GM18951 (cell line): ENCODE results near the gene IL36B.

Experiments
- POLR2A ChIP-seq: IDR thresholded peaks from 4 replicates; pipeline ENCODE4 v1.6.1; 2011; ENCODE audit warnings: mild to moderate bottlenecking; ENCODE audit not compliant: insufficient read length, insufficient read depth; ENCODE audit errors: extremely low read depth
- in situ Hi-C: fragments of 300-500 bp; cut with MboI; formaldehyde crosslinking; loops from one replicate; pipeline ENCODE4 v1.12.0; 2022; ENCODE audit warnings: low sequenced_read_pairs, mixed read lengths, inconsistent platforms; ENCODE audit not compliant: unreplicated experiment

Gene IL36B

DNA sequence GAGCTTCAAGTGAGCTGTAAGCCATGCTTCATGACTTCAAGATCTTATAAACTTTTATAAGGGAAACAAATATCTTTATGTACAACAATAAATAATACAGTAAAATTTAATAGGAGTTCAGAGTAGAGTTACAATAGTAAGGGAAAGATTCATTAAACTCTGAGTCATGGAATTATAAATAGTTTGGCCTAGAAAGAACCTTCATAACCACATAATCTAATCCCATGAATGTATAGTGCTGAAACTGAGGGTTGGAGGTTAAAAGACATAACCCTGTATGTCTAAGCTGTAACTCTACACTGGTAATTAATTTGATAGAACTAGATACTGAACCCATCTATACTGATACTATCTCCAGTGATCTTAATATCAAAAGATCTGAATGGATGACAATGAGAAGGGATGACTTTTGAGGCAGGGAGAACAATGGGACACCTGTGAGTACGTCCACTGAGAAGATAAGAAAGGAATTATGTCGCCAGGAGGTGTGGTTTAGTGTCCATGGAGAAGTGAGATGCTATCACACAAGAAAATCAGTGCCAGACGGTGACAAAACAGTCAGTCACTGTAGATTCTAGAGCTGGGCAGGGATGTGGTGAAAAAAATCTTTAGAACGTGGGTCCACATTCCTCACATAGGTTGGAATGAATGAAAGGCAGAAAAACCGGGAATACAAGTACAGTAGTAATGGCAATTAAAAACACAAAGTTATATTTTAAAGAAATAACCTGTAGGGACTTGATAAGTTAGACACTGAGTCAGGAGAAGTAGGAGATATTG is 16.2 kb upstream of the IL36B start:
- no peak for TF ChIP-seq POLR2A
- in situ Hi-C loops, result no loop called here

DNA sequence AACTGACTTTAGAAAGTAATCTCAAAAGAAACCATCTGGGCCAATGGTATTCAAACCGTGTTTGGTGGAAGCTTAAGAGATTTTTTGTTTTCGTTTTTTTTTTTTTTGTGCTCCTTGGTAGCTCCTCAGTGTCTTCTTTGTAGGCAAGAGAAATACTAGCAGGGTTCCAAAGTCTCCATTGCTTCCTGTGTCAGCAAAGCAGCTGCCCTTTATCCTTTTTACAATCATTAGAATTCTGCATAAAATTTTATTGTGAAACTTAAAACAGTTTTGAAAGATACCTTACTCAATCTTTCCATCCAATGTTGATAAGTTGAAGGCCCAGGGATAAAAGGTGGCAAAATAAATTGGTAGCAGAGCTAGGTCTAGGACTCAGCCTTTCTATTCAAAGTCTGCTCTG is 15.6 kb upstream of the IL36B start:
- TF ChIP-seq POLR2A, result no peak
- in situ Hi-C loops, result no loop called here

DNA sequence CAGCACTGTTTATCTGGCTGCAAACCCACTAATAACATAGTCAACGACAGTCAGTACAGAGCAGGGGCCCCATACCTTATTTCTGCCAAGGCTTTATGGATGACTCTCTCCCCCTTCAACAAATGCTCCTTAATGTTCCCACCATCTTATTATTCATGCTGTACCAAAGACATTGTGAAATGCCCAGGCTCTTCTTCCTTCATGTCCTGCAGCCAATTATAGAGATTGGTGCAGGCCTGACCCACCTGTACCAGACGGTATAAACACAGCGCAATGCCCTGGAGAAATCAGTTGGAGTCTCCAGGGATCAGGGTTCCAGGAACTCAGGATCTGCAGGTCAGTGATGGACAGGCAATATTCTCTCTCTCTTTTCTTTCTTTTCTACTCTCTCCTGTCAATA is 15.0 kb upstream of the IL36B start, which contains the start of gene IL1F10:
Gene IL1F10 (plus strand): TSS at position 290 of the 400 bp plus-strand sequence. CDS start 4,769 bp downstream, outside the sequence.
- no peak for TF ChIP-seq POLR2A
- in situ Hi-C loops, result no loop called here

DNA sequence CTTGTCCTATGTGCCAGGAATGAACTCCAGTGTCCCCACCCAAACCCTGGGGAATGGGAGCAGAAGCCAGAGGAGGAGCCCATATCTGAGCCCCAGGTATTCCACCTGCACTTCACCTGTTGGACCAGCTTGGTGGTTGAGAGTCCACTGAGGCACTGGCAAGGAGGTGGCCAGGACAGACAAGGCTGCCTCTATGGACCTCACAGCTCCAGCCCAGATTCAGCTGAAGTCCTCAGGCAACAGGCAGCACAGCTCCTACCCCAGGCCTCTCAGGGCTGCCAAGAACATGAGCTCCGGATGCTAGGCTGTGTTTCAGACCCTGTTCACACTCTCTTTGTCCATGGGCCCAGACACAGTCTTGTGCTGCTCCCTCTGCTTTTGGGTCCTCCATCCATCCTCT is 12.2 kb upstream of the IL36B start:
- TF ChIP-seq POLR2A, result no peak
- in situ Hi-C loops, result no loop called here

DNA sequence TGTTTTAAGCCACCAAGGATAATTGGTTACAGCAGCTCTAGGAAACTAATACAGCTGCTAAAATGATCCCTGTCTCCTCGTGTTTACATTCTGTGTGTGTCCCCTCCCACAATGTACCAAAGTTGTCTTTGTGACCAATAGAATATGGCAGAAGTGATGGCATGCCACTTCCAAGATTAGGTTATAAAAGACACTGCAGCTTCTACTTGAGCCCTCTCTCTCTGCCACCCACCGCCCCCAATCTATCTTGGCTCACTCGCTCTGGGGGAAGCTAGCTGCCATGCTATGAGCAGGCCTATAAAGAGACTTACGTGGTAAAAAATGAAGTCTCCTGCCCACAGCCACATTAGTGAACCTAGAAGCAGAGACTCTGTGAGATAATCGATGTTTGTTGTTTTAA is 11.6 kb upstream of the IL36B start:
- TF ChIP-seq POLR2A, result no peak
- in situ Hi-C loops, result no loop called here

DNA sequence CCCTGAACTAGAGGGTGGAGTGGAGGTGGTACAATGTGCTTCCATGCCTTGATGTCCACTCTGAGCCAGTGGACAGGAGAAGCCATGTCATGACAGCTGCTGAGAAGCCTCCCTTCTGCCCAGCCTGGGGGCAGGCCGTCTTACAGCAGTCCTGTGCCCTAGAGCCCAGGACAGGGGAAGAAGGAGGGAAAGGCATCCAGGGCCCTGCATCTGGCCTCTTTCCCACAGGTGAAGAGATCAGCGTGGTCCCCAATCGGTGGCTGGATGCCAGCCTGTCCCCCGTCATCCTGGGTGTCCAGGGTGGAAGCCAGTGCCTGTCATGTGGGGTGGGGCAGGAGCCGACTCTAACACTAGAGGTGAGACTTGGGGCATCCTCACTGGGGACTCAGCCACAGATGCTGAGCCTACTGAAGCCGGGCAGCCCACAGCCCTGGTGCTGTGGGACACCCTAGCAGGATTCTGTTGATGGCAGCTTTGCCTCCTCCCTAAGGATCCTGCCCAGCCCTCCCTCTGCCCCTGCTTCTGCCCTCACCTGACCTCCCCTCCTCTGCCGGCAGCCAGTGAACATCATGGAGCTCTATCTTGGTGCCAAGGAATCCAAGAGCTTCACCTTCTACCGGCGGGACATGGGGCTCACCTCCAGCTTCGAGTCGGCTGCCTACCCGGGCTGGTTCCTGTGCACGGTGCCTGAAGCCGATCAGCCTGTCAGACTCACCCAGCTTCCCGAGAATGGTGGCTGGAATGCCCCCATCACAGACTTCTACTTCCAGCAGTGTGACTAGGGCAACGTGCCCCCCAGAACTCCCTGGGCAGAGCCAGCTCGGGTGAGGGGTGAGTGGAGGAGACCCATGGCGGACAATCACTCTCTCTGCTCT is 9.5 kb upstream of the IL36B start:
- in situ Hi-C loops, result no loop called here
- no peak for TF ChIP-seq POLR2A

DNA sequence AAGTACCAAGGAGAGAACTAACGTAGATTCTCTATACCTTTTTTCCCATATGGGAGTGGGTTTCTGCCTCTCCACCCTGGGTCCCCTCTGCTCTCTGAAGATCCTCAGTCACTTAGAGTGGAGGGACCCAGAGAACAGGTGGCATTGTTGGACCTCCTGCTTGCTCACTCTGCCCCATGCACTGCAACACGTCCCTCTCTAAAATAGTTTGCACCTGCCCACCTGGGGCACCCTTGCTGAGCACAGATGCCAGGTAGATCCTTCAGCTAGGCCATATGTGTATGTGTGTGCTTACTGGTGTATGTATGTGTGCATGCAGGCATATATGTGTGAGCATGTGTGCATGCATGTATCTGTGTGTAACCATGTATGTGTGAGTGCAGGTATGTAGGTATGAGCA is 8.6 kb upstream of the IL36B start:
- no peak for TF ChIP-seq POLR2A
- in situ Hi-C loops, result no loop called here

DNA sequence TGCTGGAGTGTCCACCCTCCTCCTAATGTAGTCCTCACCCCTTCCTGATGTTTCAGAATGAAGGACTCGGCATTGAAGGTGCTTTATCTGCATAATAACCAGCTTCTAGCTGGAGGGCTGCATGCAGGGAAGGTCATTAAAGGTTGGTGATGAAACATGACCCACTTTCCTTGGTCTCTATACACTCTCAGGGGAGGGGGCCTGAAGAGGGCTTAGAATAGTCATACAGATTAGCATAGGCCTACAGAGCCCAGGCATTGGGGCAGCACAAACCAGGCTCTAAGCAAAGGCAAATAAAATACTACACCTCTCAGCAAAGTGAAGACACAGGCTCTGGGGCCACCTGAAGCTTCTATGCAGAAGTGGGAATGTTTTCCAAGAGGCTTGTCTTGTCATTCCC is 8.1 kb upstream of the IL36B start:
- TF ChIP-seq POLR2A, result no peak
- in situ Hi-C loops, result no loop called here

DNA sequence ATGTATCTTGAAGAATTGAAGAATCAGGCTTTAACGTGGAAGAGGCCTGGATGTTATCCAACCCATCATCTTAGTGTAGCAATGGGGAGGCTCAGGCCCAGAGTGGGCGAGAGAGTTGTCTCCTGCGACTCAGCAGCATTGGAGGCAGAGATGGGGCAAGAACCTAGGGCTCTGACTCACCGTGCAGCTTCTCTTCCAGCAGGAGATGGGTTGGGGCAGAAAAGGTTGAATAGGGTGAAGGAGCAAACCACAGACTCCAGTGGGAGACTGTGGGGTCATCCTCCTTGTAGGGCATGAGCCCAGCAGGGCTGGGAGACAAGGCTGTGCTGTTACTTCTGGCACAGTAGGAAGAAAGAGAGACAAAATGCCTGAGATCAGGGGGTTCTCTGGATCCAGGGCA is 7.7 kb upstream of the IL36B start:
- in situ Hi-C loops, result no loop called here
- no peak for TF ChIP-seq POLR2A

DNA sequence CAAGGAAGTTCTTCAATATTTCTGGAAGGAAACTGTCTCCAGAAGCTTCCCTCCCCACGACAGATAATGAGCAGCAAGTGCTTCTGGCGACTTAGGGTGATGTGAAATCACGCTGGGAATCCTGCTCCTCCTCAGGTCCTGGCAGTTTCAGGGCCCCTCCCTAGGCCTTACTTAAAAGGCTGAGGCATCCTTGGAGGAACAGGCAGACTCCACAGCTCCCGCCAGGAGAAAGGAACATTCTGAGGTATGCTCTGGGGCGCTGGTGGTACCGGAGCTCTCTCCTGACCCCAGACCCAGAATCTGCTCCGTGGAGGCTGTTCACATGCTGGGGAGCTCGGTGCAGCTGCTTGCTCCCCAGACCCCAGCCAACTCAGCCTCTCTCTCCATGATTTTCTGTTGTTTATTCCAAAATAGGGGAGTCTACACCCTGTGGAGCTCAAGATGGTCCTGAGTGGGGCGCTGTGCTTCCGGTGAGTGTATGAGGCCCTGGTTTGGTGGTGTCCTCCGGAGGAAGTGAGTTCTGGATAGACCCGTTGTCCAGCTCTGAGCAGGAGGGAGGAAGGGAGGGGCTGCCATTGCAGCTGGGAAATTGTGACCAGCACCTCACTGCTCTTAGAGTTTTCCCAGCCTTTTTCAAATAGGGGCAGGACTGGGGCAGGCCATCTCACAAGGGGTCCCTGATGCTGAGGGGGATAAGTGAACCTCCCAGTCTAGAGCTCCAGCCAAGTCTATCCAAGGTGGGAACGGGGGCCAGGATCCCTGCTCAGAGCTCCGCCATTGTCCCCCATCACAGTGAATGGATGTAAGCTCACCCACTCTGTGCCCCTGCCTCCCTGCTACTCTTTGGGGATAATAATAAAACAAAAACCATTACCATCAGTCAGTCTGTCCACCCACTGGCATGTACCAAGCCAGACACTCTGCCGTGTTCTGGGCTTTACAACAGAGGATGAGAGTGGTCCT is 6.6 kb upstream of the IL36B start, which contains the start of gene IL36RN:
Gene IL36RN (plus strand): TSS at position 201 of the 963 bp plus-strand sequence. CDS start 241 bp downstream, at position 442.
- in situ Hi-C loops, result no loop called here

DNA sequence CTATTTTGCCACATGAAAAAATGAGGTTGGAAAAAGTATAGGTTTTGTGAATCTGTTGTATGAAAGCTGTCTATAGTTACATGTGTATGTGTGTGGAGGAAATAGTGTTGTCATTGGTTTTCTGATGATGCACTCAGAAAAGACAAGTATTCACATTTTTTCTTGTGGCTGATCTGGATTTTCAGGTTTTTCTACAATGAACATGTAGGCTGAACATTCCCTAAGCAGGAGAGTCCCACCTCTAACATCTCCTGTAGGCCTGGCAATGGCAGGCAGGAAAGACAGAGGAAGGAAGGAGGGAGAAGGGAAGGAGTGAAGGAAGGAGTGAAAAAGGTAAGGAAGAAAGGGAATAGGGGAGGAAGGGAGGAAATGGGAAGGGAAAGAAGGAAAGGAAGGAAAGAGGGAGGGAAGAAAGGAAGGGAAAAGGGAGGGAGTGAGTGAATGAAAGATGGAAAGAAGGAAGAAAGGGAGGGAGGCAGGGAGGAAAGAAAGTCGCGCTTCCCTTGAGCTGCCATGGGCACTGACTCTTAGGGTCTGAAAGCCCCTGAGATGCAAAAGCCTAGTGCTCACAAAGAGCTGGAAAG is 5.8 kb upstream of the IL36B start:
- in situ Hi-C loops, result no loop called here

More for the DNA sequence above, 6.6 kb upstream of the IL36B start, which contains the start of gene IL36RN:
- TF ChIP-seq POLR2A, result no peak

DNA sequence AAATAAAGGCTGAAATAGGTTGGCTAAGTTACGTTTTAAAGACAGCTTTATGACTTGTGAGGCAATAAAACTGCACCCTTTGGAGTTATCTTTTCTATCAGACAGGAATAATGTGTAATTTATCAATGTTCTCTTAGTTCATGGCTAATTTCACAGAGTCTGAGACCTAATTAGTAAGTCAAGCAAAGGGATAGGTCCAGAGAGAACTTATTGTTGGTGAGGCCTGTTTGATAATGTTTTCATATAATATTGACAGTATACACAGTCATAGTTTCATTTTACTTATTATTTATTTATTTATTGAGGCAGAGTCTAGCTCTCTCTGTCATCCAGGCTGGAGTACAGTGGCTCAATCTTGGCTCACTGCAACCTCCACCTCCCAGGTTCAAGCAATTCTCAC is 4.5 kb upstream of the IL36B start:
- no peak for TF ChIP-seq POLR2A
- in situ Hi-C loops, result no loop called here

More for the DNA sequence above, 5.8 kb upstream of the IL36B start:
- TF ChIP-seq POLR2A, result no peak
